NT2/D1 (cell line): ENCODE measurements around the gene CTPS1.

Experiments used
- SUZ12 ChIP-seq: IDR thresholded peaks from 2 replicates; pipeline ENCODE4 v1.6.1; 2011; ENCODE audit not compliant: insufficient read length, insufficient read depth; ENCODE audit errors: extremely low read depth
- YY1 ChIP-seq: IDR thresholded peaks from 2 replicates; pipeline ENCODE4 v1.6.1; 2011; ENCODE audit not compliant: insufficient read length, insufficient read depth
- ZNF274 ChIP-seq: IDR thresholded peaks from 2 replicates; pipeline ENCODE4 v1.6.1; 2011; ENCODE audit warnings: mild to moderate bottlenecking, low read depth, low read length

DNA sequence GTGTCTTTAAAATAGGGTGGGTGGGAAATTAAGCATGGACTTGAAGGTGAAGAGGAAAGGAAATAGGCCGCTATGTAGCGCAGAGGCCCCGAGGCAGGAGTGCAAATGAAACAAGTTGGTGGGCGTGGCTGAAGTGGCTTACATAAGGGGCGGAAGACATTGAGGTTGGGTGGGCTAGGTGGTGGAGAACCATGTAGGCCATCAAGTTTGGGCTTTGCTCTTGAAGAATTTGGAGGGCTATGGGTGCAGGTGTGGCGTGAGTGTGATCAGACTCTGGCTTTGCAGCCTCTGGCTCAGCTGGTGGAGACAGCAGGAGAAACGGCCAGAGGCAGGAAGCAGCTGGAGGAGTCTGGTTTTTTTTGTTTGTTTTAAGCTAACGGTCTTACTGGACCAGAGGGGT, 35.4 kb downstream of the CTPS1 start:
- TF ChIP-seq YY1 (no peak), ZNF274 (no peak), SUZ12 (no peak)
